ENCODE results near the gene CDK6.
"Not testable (repeated sequence)": the region's sequence is repeated elsewhere in the genome, so short reads cannot be mapped to it uniquely, and the experiment has no call there.

The CDK6 gene

GRCh38 chr7:92609921-92610518, 226.4 kb downstream of the CDK6 start:
- DNase-seq = no peak

- no peak for DNase-seq
These were observed 227.7 kb downstream of the CDK6 start for GRCh38 chr7:92608380-92609322.

GRCh38 chr7:92606985-92607384, 229.4 kb downstream of the CDK6 start:
- no peak for DNase-seq

- not testable (repeated sequence) for DNase-seq
These were observed 231.9 kb downstream of the CDK6 start for GRCh38 chr7:92604517-92604916.

GRCh38 chr7:92603089-92603445, 233.3 kb downstream of the CDK6 start:
- no peak for DNase-seq

GRCh38 chr7:92602352-92603088, 233.9 kb downstream of the CDK6 start:
- DNase-seq = no peak

- no peak for DNase-seq
These were observed 237.9 kb downstream of the CDK6 start for GRCh38 chr7:92598310-92598981.

- DNase-seq = no peak
These were observed 241.1 kb downstream of the CDK6 start for GRCh38 chr7:92595281-92595680.

- no peak for DNase-seq
These were observed 241.6 kb downstream of the CDK6 start for GRCh38 chr7:92594746-92595145.

GRCh38 chr7:92590711-92591310, 245.6 kb downstream of the CDK6 start:
- no peak for DNase-seq

- DNase-seq = no peak
These were observed 247.3 kb downstream of the CDK6 start for GRCh38 chr7:92589056-92589455.

GRCh38 chr7:92588561-92588960, 247.8 kb downstream of the CDK6 start:
- no peak for DNase-seq

GRCh38 chr7:92586841-92587240, 249.5 kb downstream of the CDK6 start:
- no peak for DNase-seq

GRCh38 chr7:92586403-92586802, 250.0 kb downstream of the CDK6 start:
- DNase-seq = no peak

- no peak for DNase-seq
These were observed 251.4 kb downstream of the CDK6 start for GRCh38 chr7:92584953-92585352.

GRCh38 chr7:92582948-92583347, 253.4 kb downstream of the CDK6 start:
- no peak for DNase-seq

- DNase-seq = no peak
These were observed 260.1 kb downstream of the CDK6 start for GRCh38 chr7:92576296-92576695.

- DNase-seq = no peak
These were observed 267.2 kb downstream of the CDK6 start for GRCh38 chr7:92569137-92569536.

GRCh38 chr7:92567460-92567859, 268.9 kb downstream of the CDK6 start:
- no peak for DNase-seq

GRCh38 chr7:92563345-92563744, 273.0 kb downstream of the CDK6 start:
- no peak for DNase-seq

GRCh38 chr7:92560602-92561001, 275.8 kb downstream of the CDK6 start:
- no peak for DNase-seq

- no peak for DNase-seq
These were observed 278.5 kb downstream of the CDK6 start for GRCh38 chr7:92557808-92558362.

All from activated CD4-positive, alpha-beta T cell treated with anti-CD3 and anti-CD28 coated beads, Interleukin-2, amount 50 U/mL, for 1 hour (primary cell).